Measurements from ENCODE around the gene CFLAR.
A peak's percentile ranks its signal among the peaks of the same experiment; 100 is the strongest.

CFLAR gene

GRCh38 chr2:201196003-201196402, 80.0 kb downstream of the CFLAR start:
- Histone ChIP-seq H3K4me1 (ENCODE audit: insufficient read depth, low read length, poor library complexity, severe bottlenecking) (peaks cover 42% of the 10 kb centered on the region), H3K79me2 (ENCODE audit: insufficient read depth, low read length) (peaks cover 53% of the 10 kb centered on the region), H3F3A (ENCODE audit: low read depth) (peaks cover 19% of the 10 kb centered on the region), H4K20me1 (ENCODE audit: insufficient read depth, low read length, poor library complexity, severe bottlenecking) (peaks cover 4% of the 10 kb centered on the region), H3K4me3 (ENCODE audit: low read length, poor library complexity, severe bottlenecking) (no peak overlapping the region), H3K27me3 (ENCODE audit: insufficient read depth, low read length, poor library complexity, severe bottlenecking) (no peaks in the 10 kb centered on the region), H3K9me2 (replicated peaks; ENCODE audit: low read depth, low read length) (no peaks in the 10 kb centered on the region), H2AFZ (ENCODE audit: low read length) (no peak overlapping the region), H3K4me2 (ENCODE audit: low read depth, low read length, poor library complexity, severe bottlenecking) (peak overlapping the region; percentile 16), H3K36me3 (ENCODE audit: insufficient read depth, low read length) (peaks cover 46% of the 10 kb centered on the region), H3K9ac (ENCODE audit: low read depth, low read length, poor library complexity, severe bottlenecking) (no peak overlapping the region), H3K9me3 (ENCODE audit: insufficient read depth, low read depth, low read length) (no peaks in the 10 kb centered on the region)
- TF ChIP-seq CTCF (conservative IDR thresholded peaks at IDR 0.05; ENCODE audit: low read length) (no peak), EZH2phosphoT487 (IDR thresholded peaks at IDR 0.05; ENCODE audit: borderline replicate concordance) (no peak)

GRCh38 chr2:201196803-201197202, 80.8 kb downstream of the CFLAR start:
- Histone ChIP-seq H3K9ac (ENCODE audit: low read depth, low read length, poor library complexity, severe bottlenecking) (no peak overlapping the region), H3K36me3 (ENCODE audit: insufficient read depth, low read length) (peaks cover 52% of the 10 kb centered on the region), H3K9me2 (replicated peaks; ENCODE audit: low read depth, low read length) (no peaks in the 10 kb centered on the region), H3K4me1 (ENCODE audit: insufficient read depth, low read length, poor library complexity, severe bottlenecking) (peaks cover 38% of the 10 kb centered on the region), H3F3A (ENCODE audit: low read depth) (peaks cover 14% of the 10 kb centered on the region), H3K4me2 (ENCODE audit: low read depth, low read length, poor library complexity, severe bottlenecking) (no peak overlapping the region), H2AFZ (ENCODE audit: low read length) (no peak overlapping the region), H3K9me3 (ENCODE audit: insufficient read depth, low read depth, low read length) (no peaks in the 10 kb centered on the region), H3K4me3 (ENCODE audit: low read length, poor library complexity, severe bottlenecking) (no peak overlapping the region), H3K79me2 (ENCODE audit: insufficient read depth, low read length) (peaks cover 53% of the 10 kb centered on the region), H3K27me3 (ENCODE audit: insufficient read depth, low read length, poor library complexity, severe bottlenecking) (no peaks in the 10 kb centered on the region), H4K20me1 (ENCODE audit: insufficient read depth, low read length, poor library complexity, severe bottlenecking) (peaks cover 4% of the 10 kb centered on the region)
- TF ChIP-seq CTCF (conservative IDR thresholded peaks at IDR 0.05; ENCODE audit: low read length): no peak
- TF ChIP-seq EZH2phosphoT487 (IDR thresholded peaks at IDR 0.05; ENCODE audit: borderline replicate concordance): no peak

- Histone ChIP-seq H3K9me3 (ENCODE audit: insufficient read depth, low read depth, low read length) (no peaks in the 10 kb centered on the region), H3K4me2 (ENCODE audit: low read depth, low read length, poor library complexity, severe bottlenecking) (no peak overlapping the region), H3K4me1 (ENCODE audit: insufficient read depth, low read length, poor library complexity, severe bottlenecking) (peaks cover 33% of the 10 kb centered on the region), H3K79me2 (ENCODE audit: insufficient read depth, low read length) (peaks cover 49% of the 10 kb centered on the region), H3K9me2 (replicated peaks; ENCODE audit: low read depth, low read length) (no peaks in the 10 kb centered on the region), H2AFZ (ENCODE audit: low read length) (no peak overlapping the region), H4K20me1 (ENCODE audit: insufficient read depth, low read length, poor library complexity, severe bottlenecking) (peaks cover 4% of the 10 kb centered on the region), H3K4me3 (ENCODE audit: low read length, poor library complexity, severe bottlenecking) (no peak overlapping the region), H3K36me3 (ENCODE audit: insufficient read depth, low read length) (peaks cover 57% of the 10 kb centered on the region), H3K9ac (ENCODE audit: low read depth, low read length, poor library complexity, severe bottlenecking) (no peak overlapping the region), H3F3A (ENCODE audit: low read depth) (peaks cover 5% of the 10 kb centered on the region; the same call in 1 of the 2 replicates), H3K27me3 (ENCODE audit: insufficient read depth, low read length, poor library complexity, severe bottlenecking) (no peaks in the 10 kb centered on the region)
- TF ChIP-seq CTCF (conservative IDR thresholded peaks at IDR 0.05; ENCODE audit: low read length) (0 out of 2 replicates have a peak, but pooled peaks have one; percentile 20), EZH2phosphoT487 (IDR thresholded peaks at IDR 0.05; ENCODE audit: borderline replicate concordance) (no peak)
These were observed 81.8 kb downstream of the CFLAR start for GRCh38 chr2:201197781-201198180.

Data from Loucy (cell line).